Measurements from ENCODE around the gene ZMYND11. TPM values are rescaled to one million over a fixed set of nuclear protein-coding genes. Genes with fewer than 3 reads are reported as not detected.

The ZMYND11 gene
- total and polyA plus RNA-seq, 2 of the 8 experiments (the other 6 are each of a cell fraction or from before 2014, with no cell fraction given), result 7.5 to 26.6 TPM

GRCh38 chr10:167383-167782 is 32.1 kb downstream of the ZMYND11 start:
- peaks cover 0 to 40% of the 10 kb centered on the region in 2 experiments; a peak in 2 of 4 replicates for H3K79me2 ChIP-seq (ENCODE audit: control insufficient read depth in 1 of 2, insufficient read depth in 2 of 2, low read length in 2 of 2)
- ChIA-PET POLR2A (ENCODE audit: partially characterized antibody) (no interaction called here), CTCF (ENCODE audit: partially characterized antibody) (no interaction called here)
- no peak overlapping the region for H2AFZ ChIP-seq (ENCODE audit: low read length)
- H2BK20ac ChIP-seq (ENCODE audit: low read length), result no peak overlapping the region
- no peak overlapping the region for H3K9ac ChIP-seq (replicated peaks in 1 of 4; ENCODE audit: extremely low read depth in 1 of 4, low read depth in 3 of 4, low read length in 3 of 4)
- TF ChIP-seq BCL11A (IDR thresholded peaks at IDR 0.05; ENCODE audit: low read depth in 2 of 2, low read length in 2 of 2) (no peak), BRCA1 (IDR thresholded peaks at IDR 0.05; ENCODE audit: low read depth, low read length) (no peak), SAP30 (IDR thresholded peaks at IDR 0.05; ENCODE audit: insufficient read depth, insufficient replicate concordance, low read length) (no peak), RBBP5 (IDR thresholded peaks at IDR 0.05; ENCODE audit: borderline replicate concordance, low read depth, low read length) (no peak), ASH2L (IDR thresholded peaks at IDR 0.05; ENCODE audit: low read length) (no peak), SIN3A (conservative IDR thresholded peaks at IDR 0.05 in 1 of 2, IDR thresholded peaks at IDR 0.05 in 1 of 2; ENCODE audit: low read depth in 1 of 2, low read length in 2 of 2) (no peak), POLR2AphosphoS5 (IDR thresholded peaks at IDR 0.05; ENCODE audit: low read depth, low read length) (no peak), EGR1 (IDR thresholded peaks at IDR 0.05; ENCODE audit: borderline replicate concordance, low read depth, low read length) (no peak), RXRA (IDR thresholded peaks at IDR 0.05; ENCODE audit: insufficient read depth, low read depth, low read length) (no peak), EP300 (IDR thresholded peaks at IDR 0.05; ENCODE audit: borderline replicate concordance in 1 of 2, low read depth in 2 of 2, low read length in 2 of 2) (no peak), CHD1 (IDR thresholded peaks at IDR 0.05; ENCODE audit: low read depth, low read length) (no peak), TCF12 (IDR thresholded peaks at IDR 0.05; ENCODE audit: low read depth, low read length) (no peak)
- no peaks in the 10 kb centered on the region for H3K9me3 ChIP-seq (ENCODE audit: insufficient read depth in 2 of 2, low read depth in 1 of 2, low read length in 1 of 2)
- no peak overlapping the region for H3K4me3 ChIP-seq (ENCODE audit: extremely low read depth in 1 of 4, insufficient read depth in 2 of 4, low read depth in 3 of 4, low read length in 4 of 4)
- no peak overlapping the region for H4K8ac ChIP-seq (ENCODE audit: extremely low read depth, insufficient read depth, low read length)
- no peak overlapping the region for H3K27ac ChIP-seq (ENCODE audit: low read depth, low read length)
- no peak overlapping the region for H4K91ac ChIP-seq (replicated peaks; ENCODE audit: insufficient read length, low read length)
- FAIRE-seq (no peak), DNase-seq (ENCODE audit: low read depth in 1 of 2, low spot score in 2 of 2) (no peak)
- no peaks in the 10 kb centered on the region for H3K23me2 ChIP-seq (ENCODE audit: low read depth, low read length)
- H2BK120ac ChIP-seq (replicated peaks; ENCODE audit: low read depth, low read length), result no peak overlapping the region
- no peaks in the 10 kb centered on the region; a peak in 1 of 8 replicates for H3K36me3 ChIP-seq (ENCODE audit: control insufficient read depth in 2 of 4, insufficient read depth in 4 of 4, low read length in 3 of 4)
- H2BK12ac ChIP-seq (ENCODE audit: low read depth, low read length), result no peak overlapping the region
- H3K79me1 ChIP-seq (ENCODE audit: low read depth, low read length), result no peaks in the 10 kb centered on the region; the same call in 1 of the 2 replicates
- H3K56ac ChIP-seq (replicated peaks; ENCODE audit: insufficient read length, low read depth, low read length), result no peak overlapping the region
- H3K4me1 ChIP-seq (replicated peaks in 1 of 4; ENCODE audit: control insufficient read depth in 3 of 4, insufficient read depth in 4 of 4, low read length in 3 of 4), result peaks cover 0 to 3% (median 0%) of the 10 kb centered on the region in 4 experiments; a peak in 2 of 7 replicates
- H3K4me2 ChIP-seq (ENCODE audit: insufficient read depth in 1 of 2, low read depth in 2 of 2, low read length in 2 of 2), result no peak overlapping the region
- H4K20me1 ChIP-seq (replicated peaks in 1 of 2; ENCODE audit: control insufficient read depth in 1 of 2, insufficient read depth in 2 of 2, low read length in 2 of 2), result peaks cover 0 to 2% of the 10 kb centered on the region in 2 experiments
- H4K5ac ChIP-seq (ENCODE audit: insufficient read length, low read depth, low read length), result no peak overlapping the region
- no peak overlapping the region for H3K18ac ChIP-seq (ENCODE audit: extremely low read depth, low read length)
- no peak overlapping the region for H2BK15ac ChIP-seq (ENCODE audit: low read length)
- H2BK5ac ChIP-seq (ENCODE audit: low read depth, low read length), result no peak overlapping the region
- H3K27me3 ChIP-seq (replicated peaks in 1 of 4; ENCODE audit: control insufficient read depth in 3 of 4, extremely low read depth in 1 of 4, insufficient read depth in 3 of 4, low read length in 3 of 4), result no peaks in the 10 kb centered on the region
- H3K4ac ChIP-seq (replicated peaks; ENCODE audit: insufficient read length, low read depth, low read length), result no peak overlapping the region
- no peak overlapping the region for H2AK5ac ChIP-seq (ENCODE audit: low read depth, low read length)
- H3K14ac ChIP-seq (ENCODE audit: insufficient read length), result no peak overlapping the region
- H3K23ac ChIP-seq (ENCODE audit: insufficient read length), result no peak overlapping the region
